Natural killer cell treated with Interleukin-12 subunit alpha and Interleukin-12 subunit beta and Interleukin-15 and Interleukin-18, amount 100 ng/mL, for 72 hours (primary cell): ENCODE measurements around the gene BCAS3. TPM values are rescaled to one million over a fixed set of nuclear protein-coding genes. Genes with fewer than 3 reads are reported as not detected.
"Not testable (repeated sequence)": the region's sequence is repeated elsewhere in the genome, so short reads cannot be mapped to it uniquely, and the experiment has no call there.

ENCODE experiments used
- ATAC-seq, 2 donors: fragments of 150-1000 bp; cut with Tn5 transposase in 1 of 2; sonication (Bioruptor Pico), chemical (Tn5 transposase) in 1 of 2; 2 replicates each; pipeline ENCODE4 v1.10.0; 2021
- DNase-seq: peaks from one replicate; pipeline ENCODE4 v3.0.0; 2022; ENCODE audit warnings: low spot score
- H3K27ac Mint-ChIP-seq, 2 donors: 1 replicate in 1 of 2; 2 replicates in 1 of 2; pipeline ENCODE4 v1.8.0; 2022; ENCODE audit warnings: mixed read lengths in 2 of 2, mild to moderate bottlenecking in 1 of 2, moderate library complexity in 1 of 2
- H3K27me3 Mint-ChIP-seq, 2 donors: 1 replicate in 1 of 2; 2 replicates in 1 of 2; pipeline ENCODE4 v1.8.0; 2022; ENCODE audit warnings: mixed read lengths in 2 of 2
- H3K36me3 Mint-ChIP-seq: one replicate; pipeline ENCODE4 v1.8.0; 2022; ENCODE audit warnings: mixed read lengths
- H3K4me1 Mint-ChIP-seq, 2 donors: 1 replicate in 1 of 2; 2 replicates in 1 of 2; pipeline ENCODE4 v1.8.0; 2022; ENCODE audit warnings: low read depth in 2 of 2, mixed read lengths in 2 of 2, mild to moderate bottlenecking in 1 of 2
- H3K4me3 Mint-ChIP-seq: one replicate; pipeline ENCODE4 v1.8.0; 2022; ENCODE audit warnings: mixed read lengths
- H3K9me3 Mint-ChIP-seq: 2 replicates; pipeline ENCODE4 v1.8.0; 2022; ENCODE audit warnings: mixed read lengths
- total RNA-seq, 2 donors: library from RNA; stranded (reverse); gene quantifications; one replicate each; pipeline ENCODE4 v1.2.3, GENCODE V29; 2022

BCAS3 gene
- total RNA-seq, 2 donors from 2014 or later = 19.5 to 26.4 TPM

DNA sequence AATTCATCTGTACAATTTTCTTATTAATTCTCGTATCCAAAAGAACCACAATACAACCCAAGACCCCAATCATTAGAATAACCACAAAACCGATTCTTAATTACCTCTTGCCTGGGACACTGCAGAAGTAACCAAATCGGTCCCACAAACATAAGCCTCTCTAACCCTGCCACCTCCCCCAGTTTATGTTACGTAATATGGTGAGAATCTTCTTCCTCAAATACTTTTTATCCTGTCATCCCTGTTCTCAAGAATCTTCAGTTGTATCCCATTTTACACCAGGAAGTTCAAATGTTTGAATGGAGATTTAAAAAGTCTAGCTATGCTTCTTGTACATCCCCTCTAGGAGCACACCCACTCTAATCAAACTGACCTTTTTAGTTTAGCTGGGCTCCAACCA is 452.7 kb downstream of the BCAS3 start:
- Mint-ChIP-seq H3K36me3 (no peaks in the 10 kb centered on the region), H3K27me3 (no peaks in the 10 kb centered on the region), H3K4me1 (peaks cover 0 to 4% of the 10 kb centered on the region in 2 donors), H3K9me3 (no peaks in the 10 kb centered on the region), H3K27ac (no peak overlapping the region), H3K4me3 (no peak overlapping the region)
- no peak for DNase-seq
- ATAC-seq = no peak

DNA sequence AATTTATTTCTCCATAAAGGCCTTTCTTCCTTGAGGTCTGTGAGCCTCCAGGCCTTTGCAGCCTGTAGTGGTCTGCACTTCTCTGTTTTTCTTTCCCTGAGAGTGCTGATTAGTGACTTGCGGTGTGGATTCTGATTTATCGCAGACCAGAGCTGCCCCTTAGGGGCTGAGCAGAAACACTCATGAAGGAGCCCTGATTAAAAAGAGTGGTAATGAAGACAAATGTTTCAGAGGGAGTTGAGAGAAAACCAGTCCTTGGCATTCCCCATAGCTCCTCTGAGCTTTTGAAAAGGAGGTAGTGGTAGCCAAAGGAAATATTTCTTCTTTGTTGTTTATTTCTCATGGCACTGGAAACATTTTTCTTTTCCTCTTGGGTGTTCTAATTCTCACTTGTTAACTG is 453.9 kb downstream of the BCAS3 start:
- H3K9me3 Mint-ChIP-seq = no peaks in the 10 kb centered on the region
- H3K4me1 Mint-ChIP-seq = peaks cover 4 to 5% of the 10 kb centered on the region in 2 donors
- DNase-seq = no peak
- H3K27me3 Mint-ChIP-seq = no peaks in the 10 kb centered on the region
- ATAC-seq = no peak
- H3K36me3 Mint-ChIP-seq = no peaks in the 10 kb centered on the region
- H3K27ac Mint-ChIP-seq = no peak overlapping the region
- H3K4me3 Mint-ChIP-seq = no peak overlapping the region

- Mint-ChIP-seq H3K27me3 (no peaks in the 10 kb centered on the region), H3K9me3 (no peaks in the 10 kb centered on the region), H3K4me1 (peaks cover 4 to 5% of the 10 kb centered on the region in 2 donors), H3K27ac (peak overlapping the region in 1 of 2 donors; percentile 14), H3K36me3 (no peaks in the 10 kb centered on the region), H3K4me3 (no peak overlapping the region)
- DNase-seq (no peak), ATAC-seq (no peak)
Observed at GRCh38 chr17:61132524-61132923, 454.9 kb downstream of the BCAS3 start.

DNA sequence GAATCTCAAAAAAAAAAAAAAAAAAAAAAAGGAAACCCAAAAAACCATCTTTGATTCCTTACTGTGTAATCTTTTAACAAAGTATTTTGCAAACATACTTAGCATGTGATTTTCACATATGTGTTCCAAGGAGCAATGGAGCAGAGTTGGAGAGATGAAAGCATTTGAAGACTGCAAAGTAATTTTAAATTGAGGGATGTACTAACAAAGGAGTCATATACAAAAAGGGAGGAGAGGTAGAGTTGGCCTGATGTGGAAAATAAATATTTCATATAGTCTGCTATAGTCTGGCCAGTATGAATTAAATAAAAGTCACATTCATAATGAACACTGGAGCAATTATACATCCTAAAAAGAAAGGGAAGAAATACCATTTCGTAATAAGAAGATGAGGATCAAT is 456.2 kb downstream of the BCAS3 start:
- H3K9me3 Mint-ChIP-seq = no peaks in the 10 kb centered on the region
- no peak overlapping the region for H3K27ac Mint-ChIP-seq
- ATAC-seq (no peak), DNase-seq (no peak)
- peaks cover 2 to 6% of the 10 kb centered on the region in 2 donors for H3K4me1 Mint-ChIP-seq
- H3K27me3 Mint-ChIP-seq = no peaks in the 10 kb centered on the region
- no peak overlapping the region for H3K4me3 Mint-ChIP-seq
- no peaks in the 10 kb centered on the region for H3K36me3 Mint-ChIP-seq

DNA sequence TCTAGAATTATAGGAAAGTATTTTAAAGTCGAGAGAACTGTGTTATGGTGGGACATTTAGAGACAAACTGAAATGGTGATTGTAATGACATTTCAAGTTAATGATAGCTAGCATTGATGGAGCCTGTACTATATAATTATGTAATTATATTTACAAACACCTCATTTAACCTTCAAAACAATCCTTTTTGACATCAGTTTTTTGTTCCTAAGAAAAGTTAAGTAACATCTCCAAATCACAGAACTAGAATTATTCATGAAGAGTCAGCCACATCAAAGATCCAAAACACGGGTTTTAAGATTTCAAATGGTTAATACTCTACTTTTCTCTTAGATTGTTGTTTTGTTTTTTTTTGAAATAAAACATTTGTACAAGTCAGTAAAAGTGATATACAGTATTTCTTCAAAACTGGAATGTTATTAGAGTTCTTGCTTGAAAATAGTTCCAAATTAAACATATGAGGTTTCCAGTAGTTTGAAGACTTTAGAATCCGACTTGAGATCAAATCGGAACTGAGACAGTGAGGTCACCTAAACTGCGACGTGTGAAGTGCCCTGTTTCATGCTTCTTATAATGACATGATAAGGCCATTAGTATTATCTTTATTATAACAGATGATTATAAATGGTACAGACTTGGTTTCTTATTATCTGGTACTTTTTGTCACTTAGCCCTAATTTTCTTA is 457.0 kb downstream of the BCAS3 start:
- Mint-ChIP-seq H3K9me3 (no peaks in the 10 kb centered on the region), H3K27me3 (no peaks in the 10 kb centered on the region), H3K27ac (no peak overlapping the region), H3K4me3 (no peak overlapping the region), H3K4me1 (peaks cover 9 to 15% of the 10 kb centered on the region in 2 donors), H3K36me3 (no peaks in the 10 kb centered on the region)
- no peak for ATAC-seq
- no peak for DNase-seq

- no peak overlapping the region for H3K27ac Mint-ChIP-seq
- no peak for DNase-seq
- no peaks in the 10 kb centered on the region for H3K27me3 Mint-ChIP-seq
- no peaks in the 10 kb centered on the region for H3K9me3 Mint-ChIP-seq
- no peak overlapping the region for H3K4me3 Mint-ChIP-seq
- peaks cover 13 to 21% of the 10 kb centered on the region in 2 donors for H3K4me1 Mint-ChIP-seq
- ATAC-seq = no peak
- no peaks in the 10 kb centered on the region for H3K36me3 Mint-ChIP-seq
Observed at GRCh38 chr17:61135782-61136181, 458.1 kb downstream of the BCAS3 start.

DNA sequence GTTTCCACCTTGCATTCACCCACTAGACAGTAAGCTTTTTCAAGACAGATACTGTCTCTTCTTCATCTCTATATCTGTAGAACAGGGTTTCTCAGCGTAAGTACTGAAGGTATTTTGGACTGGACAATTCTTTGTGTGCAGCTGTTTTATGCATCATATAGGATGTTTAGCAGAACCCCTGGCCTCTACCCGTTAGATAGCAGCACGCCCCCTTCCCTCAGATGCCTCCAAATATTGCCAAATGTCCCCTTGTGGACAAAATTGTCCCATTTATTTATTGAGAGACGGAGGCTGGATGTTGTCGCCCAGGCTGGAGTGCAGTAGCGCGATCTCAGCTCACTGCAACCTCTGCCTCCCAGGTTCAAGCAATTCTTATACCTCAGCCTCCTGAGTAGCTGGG is 458.6 kb downstream of the BCAS3 start:
- no peaks in the 10 kb centered on the region for H3K36me3 Mint-ChIP-seq
- H3K27me3 Mint-ChIP-seq = no peaks in the 10 kb centered on the region
- peaks cover 13 to 21% of the 10 kb centered on the region in 2 donors for H3K4me1 Mint-ChIP-seq
- H3K9me3 Mint-ChIP-seq = no peaks in the 10 kb centered on the region
- H3K27ac Mint-ChIP-seq = no peak overlapping the region
- ATAC-seq (no peak), DNase-seq (no peak)
- no peak overlapping the region for H3K4me3 Mint-ChIP-seq

- Mint-ChIP-seq H3K4me3 (peak overlapping the region; percentile 75), H3K9me3 (no peaks in the 10 kb centered on the region), H3K27ac (peak overlapping the region; percentile 89 to 91), H3K4me1 (peaks cover 13 to 21% of the 10 kb centered on the region in 2 donors), H3K36me3 (no peaks in the 10 kb centered on the region), H3K27me3 (no peaks in the 10 kb centered on the region)
- DNase-seq = peak; percentile 65
- peak; percentile 86 to 96 for ATAC-seq
Observed at GRCh38 chr17:61139219-61139618, 461.6 kb downstream of the BCAS3 start.

- no peaks in the 10 kb centered on the region for H3K9me3 Mint-ChIP-seq
- H3K4me1 Mint-ChIP-seq = peaks cover 16 to 23% of the 10 kb centered on the region in 2 donors
- peak overlapping the region; percentile 89 to 91 for H3K27ac Mint-ChIP-seq
- H3K36me3 Mint-ChIP-seq = no peaks in the 10 kb centered on the region
- no peak for DNase-seq
- no peaks in the 10 kb centered on the region for H3K27me3 Mint-ChIP-seq
- no peak for ATAC-seq
- H3K4me3 Mint-ChIP-seq = no peak overlapping the region
Observed at GRCh38 chr17:61140081-61140786, 462.6 kb downstream of the BCAS3 start.

GRCh38 chr17:61143026-61143425 is 465.4 kb downstream of the BCAS3 start:
- no peaks in the 10 kb centered on the region for H3K9me3 Mint-ChIP-seq
- DNase-seq (no peak), ATAC-seq (no peak)
- no peaks in the 10 kb centered on the region for H3K36me3 Mint-ChIP-seq
- no peaks in the 10 kb centered on the region for H3K27me3 Mint-ChIP-seq
- no peak overlapping the region for H3K27ac Mint-ChIP-seq
- peaks cover 18 to 21% of the 10 kb centered on the region in 2 donors for H3K4me1 Mint-ChIP-seq
- H3K4me3 Mint-ChIP-seq = no peak overlapping the region

- peaks cover 15 to 17% of the 10 kb centered on the region in 2 donors for H3K4me1 Mint-ChIP-seq
- no peaks in the 10 kb centered on the region for H3K9me3 Mint-ChIP-seq
- H3K4me3 Mint-ChIP-seq = no peak overlapping the region
- peak overlapping the region in 1 of 2 donors; percentile 86 for H3K27ac Mint-ChIP-seq
- no peaks in the 10 kb centered on the region for H3K36me3 Mint-ChIP-seq
- H3K27me3 Mint-ChIP-seq = no peaks in the 10 kb centered on the region
- DNase-seq (no peak), ATAC-seq (no peak)
Observed at GRCh38 chr17:61144137-61144536, 466.5 kb downstream of the BCAS3 start.

- peaks cover 11 to 14% of the 10 kb centered on the region in 2 donors for H3K4me1 Mint-ChIP-seq
- DNase-seq (no peak), ATAC-seq (no peak)
- H3K36me3 Mint-ChIP-seq = no peaks in the 10 kb centered on the region
- no peaks in the 10 kb centered on the region for H3K27me3 Mint-ChIP-seq
- H3K4me3 Mint-ChIP-seq = no peak overlapping the region
- peak overlapping the region in 1 of 2 donors; percentile 86 for H3K27ac Mint-ChIP-seq
- H3K9me3 Mint-ChIP-seq = no peaks in the 10 kb centered on the region
Observed at GRCh38 chr17:61144617-61145564, 467.2 kb downstream of the BCAS3 start.

DNA sequence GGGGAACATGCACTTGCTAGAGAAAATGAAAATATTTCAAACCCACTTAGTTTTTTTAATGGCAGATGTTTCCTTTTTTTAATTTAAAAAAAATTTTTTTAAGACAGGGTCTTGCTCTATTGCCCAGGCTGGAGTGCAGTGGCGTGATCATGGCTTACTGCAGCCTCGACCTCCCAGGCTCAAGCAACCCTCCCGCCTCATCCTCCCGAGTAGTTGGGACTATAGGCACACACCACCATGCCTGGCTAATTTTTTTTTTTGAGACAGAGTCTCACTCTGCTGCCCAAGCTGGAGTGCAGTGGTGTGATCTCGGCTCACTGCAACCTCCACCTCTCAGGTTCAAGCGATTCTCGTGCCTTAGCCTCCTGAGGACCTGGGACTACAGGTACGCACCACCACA is 469.2 kb downstream of the BCAS3 start:
- not testable (repeated sequence) for H3K4me3 Mint-ChIP-seq, H3K27ac Mint-ChIP-seq, H3K36me3 Mint-ChIP-seq, ATAC-seq, H3K9me3 Mint-ChIP-seq, H3K27me3 Mint-ChIP-seq, DNase-seq
- H3K4me1 Mint-ChIP-seq = peaks cover 22 to 23% of the 10 kb centered on the region in 2 donors
